Right lobe of liver (tissue), 4 donors: ENCODE results near the gene TGM2.

Experiments
- CTCF ChIP-seq, 4 donors: fragments of 200-600 bp in 3 of 4; fragments of 450-650 bp in 1 of 4; IDR thresholded peaks; one replicate each; pipeline versions ENCODE4 v1.5.1 to v1.8.0; 2016 to 2022; ENCODE audit warnings: antibody characterized with exemption in 4 of 4, mild to moderate bottlenecking in 2 of 4
- POLR2A ChIP-seq: fragments of 450-650 bp; IDR thresholded peaks from one replicate; pipeline ENCODE4 v1.6.1; 2017; ENCODE audit warnings: antibody characterized with exemption, mild to moderate bottlenecking
- donor health status: DM: no; HTN: no; CAD: no.
- donor health status: DM: no; HTN: no; CAD: no.
- donor health status: DM: no; HTN: yes; CAD: no.

- no peak for TF ChIP-seq CTCF (IDR thresholded peaks at IDR 0.05)
- no peak for TF ChIP-seq POLR2A
Observed at GRCh38 chr20:38156888-38157634, 8.0 kb downstream of the TGM2 start.
